SU-DHL-6 (cell line): ENCODE measurements around the gene NLGN1.

Source experiments
- H2AFZ ChIP-seq: fragments of 200-600 bp; sonication (generic); 2 replicates; pipeline ENCODE4 v1.6.1; 2014; ENCODE audit warnings: low read depth, mild to moderate bottlenecking, moderate library complexity, mixed read lengths, antibody characterized with exemption, low read length; ENCODE audit not compliant: severe bottlenecking
- H3F3A ChIP-seq: fragments of 200-600 bp; shearing (Covaris generic); 2 replicates; pipeline ENCODE4 v1.6.0; 2016; ENCODE audit warnings: antibody characterized with exemption, mild to moderate bottlenecking; ENCODE audit not compliant: insufficient read depth
- H3K27ac ChIP-seq: fragments of 200-600 bp; sonication (generic); 2 replicates; pipeline ENCODE4 v1.5.1; 2016; ENCODE audit warnings: low read depth, mild to moderate bottlenecking, low read length, moderate library complexity, mixed read lengths
- H3K27me3 ChIP-seq: fragments of 200-600 bp; sonication (generic), shearing (Covaris generic); 2 replicates; pipeline ENCODE4 v1.6.0; 2014; ENCODE audit warnings: mild to moderate bottlenecking, low read length
- H3K36me3 ChIP-seq: fragments of 200-600 bp; sonication (generic); 2 replicates; pipeline ENCODE4 v1.6.1; 2014; ENCODE audit warnings: mild to moderate bottlenecking, low read length, mixed read lengths
- H3K4me2 ChIP-seq: fragments of 300-600, 200-600 bp; shearing (Covaris generic), sonication (generic); 2 replicates; pipeline ENCODE4 v1.6.0; 2014; ENCODE audit warnings: low read length, low read depth, mild to moderate bottlenecking; ENCODE audit not compliant: poor library complexity, severe bottlenecking
- H3K4me3 ChIP-seq: fragments of 200-600 bp; sonication (generic); 2 replicates; pipeline ENCODE4 v1.5.1; 2014; ENCODE audit warnings: antibody characterized with exemption, low read length, mild to moderate bottlenecking, mixed read lengths; ENCODE audit not compliant: insufficient read depth, poor library complexity, severe bottlenecking
- H3K79me2 ChIP-seq: fragments of 200-600 bp; sonication (generic); 2 replicates; pipeline ENCODE4 v1.6.1; 2014; ENCODE audit warnings: mild to moderate bottlenecking, low read length, moderate library complexity; ENCODE audit not compliant: insufficient read depth
- H3K9ac ChIP-seq: fragments of 200-600 bp; sonication (generic); 2 replicates; pipeline ENCODE4 v1.7.0; 2014; ENCODE audit warnings: mild to moderate bottlenecking, low read length
- H3K9me2 ChIP-seq: fragments of 200-600 bp; sonication (generic); replicated peaks from 2 replicates; pipeline ENCODE4 v1.6.1; 2014; ENCODE audit warnings: low read length; ENCODE audit not compliant: insufficient read depth
- H3K9me3 ChIP-seq: fragments of 200-600 bp; sonication (generic); 2 replicates; pipeline ENCODE4 v1.6.1; 2014; ENCODE audit warnings: low read length, mixed read lengths; ENCODE audit not compliant: insufficient read depth
- H4K20me1 ChIP-seq: fragments of 200-600 bp; sonication (generic); 2 replicates; pipeline ENCODE4 v1.6.1; 2014; ENCODE audit warnings: low read depth, mild to moderate bottlenecking, antibody characterized with exemption, low read length, moderate library complexity, mixed read lengths
- EZH2phosphoT487 ChIP-seq: fragments of 200-600 bp; sonication (generic), shearing (Covaris generic); conservative IDR thresholded peaks from 2 replicates; pipeline ENCODE4 v1.6.1; 2018; ENCODE audit warnings: mild to moderate bottlenecking, antibody characterized with exemption, low read length, moderate library complexity, mixed read lengths
- TF ChIP-seq, protein P1 (sequence below): fragments of 200-600 bp; sonication (generic); IDR thresholded peaks from one replicate; pipeline ENCODE4 v1.5.1; 2017; ENCODE audit warnings: antibody characterized with exemption, mild to moderate bottlenecking, low read length, moderate library complexity; ENCODE audit not compliant: insufficient read depth, poor library complexity, severe bottlenecking

Gene NLGN1

DNA sequence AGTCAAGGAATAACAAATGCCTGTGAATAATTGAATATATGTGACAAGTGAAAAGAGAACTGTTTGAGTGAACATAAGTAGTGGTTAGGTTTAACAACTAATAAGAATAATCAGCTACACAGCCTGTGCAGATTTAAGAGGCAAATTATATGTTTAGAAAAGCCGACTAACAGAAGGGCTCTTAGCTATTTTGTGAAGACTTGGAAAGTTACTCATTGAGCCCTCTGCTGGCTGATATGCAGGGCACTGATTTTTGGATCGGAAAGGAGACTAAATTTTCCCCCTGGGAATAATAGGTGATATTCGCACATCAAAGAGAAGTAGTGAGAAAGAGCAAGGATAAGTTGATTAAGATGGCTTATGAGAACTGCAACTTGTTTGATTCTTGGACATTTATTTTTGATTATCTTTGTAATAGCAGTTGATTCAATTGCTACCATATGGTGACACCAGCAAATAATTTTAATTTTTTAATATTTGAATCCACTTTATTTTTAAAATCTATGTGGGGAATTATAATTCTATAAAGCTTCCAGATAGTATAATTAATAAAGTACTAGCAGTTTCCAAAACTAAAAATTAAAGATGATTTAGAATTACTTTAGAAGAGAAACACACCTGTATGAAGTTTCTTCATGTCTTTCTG lies 156.2 kb downstream of the NLGN1 start:
- Histone ChIP-seq H3K9me3 (no peaks in the 10 kb centered on the region), H3K27me3 (no peaks in the 10 kb centered on the region), H3K9ac (no peak overlapping the region), H3K36me3 (no peaks in the 10 kb centered on the region), H3K4me3 (no peak overlapping the region), H4K20me1 (no peaks in the 10 kb centered on the region), H3K9me2 (no peaks in the 10 kb centered on the region), H3F3A (no peaks in the 10 kb centered on the region), H3K27ac (no peak overlapping the region), H3K79me2 (no peaks in the 10 kb centered on the region), H3K4me2 (no peak overlapping the region), H2AFZ (no peak overlapping the region)
- TF ChIP-seq, protein P1, sequence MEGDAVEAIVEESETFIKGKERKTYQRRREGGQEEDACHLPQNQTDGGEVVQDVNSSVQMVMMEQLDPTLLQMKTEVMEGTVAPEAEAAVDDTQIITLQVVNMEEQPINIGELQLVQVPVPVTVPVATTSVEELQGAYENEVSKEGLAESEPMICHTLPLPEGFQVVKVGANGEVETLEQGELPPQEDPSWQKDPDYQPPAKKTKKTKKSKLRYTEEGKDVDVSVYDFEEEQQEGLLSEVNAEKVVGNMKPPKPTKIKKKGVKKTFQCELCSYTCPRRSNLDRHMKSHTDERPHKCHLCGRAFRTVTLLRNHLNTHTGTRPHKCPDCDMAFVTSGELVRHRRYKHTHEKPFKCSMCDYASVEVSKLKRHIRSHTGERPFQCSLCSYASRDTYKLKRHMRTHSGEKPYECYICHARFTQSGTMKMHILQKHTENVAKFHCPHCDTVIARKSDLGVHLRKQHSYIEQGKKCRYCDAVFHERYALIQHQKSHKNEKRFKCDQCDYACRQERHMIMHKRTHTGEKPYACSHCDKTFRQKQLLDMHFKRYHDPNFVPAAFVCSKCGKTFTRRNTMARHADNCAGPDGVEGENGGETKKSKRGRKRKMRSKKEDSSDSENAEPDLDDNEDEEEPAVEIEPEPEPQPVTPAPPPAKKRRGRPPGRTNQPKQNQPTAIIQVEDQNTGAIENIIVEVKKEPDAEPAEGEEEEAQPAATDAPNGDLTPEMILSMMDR: peak; percentile 22
- TF ChIP-seq EZH2phosphoT487: no peak

DNA sequence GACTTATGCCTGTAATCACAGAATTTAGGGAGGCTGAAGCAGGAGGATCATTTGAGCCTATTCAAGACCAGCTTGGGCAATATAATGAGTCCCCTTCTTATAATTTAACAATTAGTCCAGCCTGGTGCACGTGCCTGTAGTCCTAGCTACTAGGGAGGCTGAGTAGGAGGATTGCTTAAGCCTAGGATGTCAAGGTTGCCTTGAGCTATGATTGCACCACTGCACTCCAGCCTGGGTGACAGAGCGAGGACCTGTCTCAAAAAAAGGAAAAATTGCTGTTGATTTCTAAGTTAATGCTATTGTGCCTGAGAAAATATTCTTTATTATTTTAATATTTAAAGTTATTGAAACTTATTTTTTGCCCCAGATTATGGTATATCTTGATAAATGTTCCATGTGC lies 159.0 kb downstream of the NLGN1 start:
- H2AFZ ChIP-seq: no peak overlapping the region
- H3K9me2 ChIP-seq: no peaks in the 10 kb centered on the region
- H3K79me2 ChIP-seq: no peaks in the 10 kb centered on the region
- TF ChIP-seq EZH2phosphoT487: no peak
- TF ChIP-seq, protein P1: no peak
- no peaks in the 10 kb centered on the region for H3K27me3 ChIP-seq
- H3K9me3 ChIP-seq: no peaks in the 10 kb centered on the region
- no peak overlapping the region for H3K4me2 ChIP-seq
- H3F3A ChIP-seq: no peaks in the 10 kb centered on the region
- H3K9ac ChIP-seq: no peak overlapping the region
- no peak overlapping the region for H3K27ac ChIP-seq
- no peaks in the 10 kb centered on the region for H3K36me3 ChIP-seq
- no peaks in the 10 kb centered on the region for H4K20me1 ChIP-seq
- H3K4me3 ChIP-seq: no peak overlapping the region

DNA sequence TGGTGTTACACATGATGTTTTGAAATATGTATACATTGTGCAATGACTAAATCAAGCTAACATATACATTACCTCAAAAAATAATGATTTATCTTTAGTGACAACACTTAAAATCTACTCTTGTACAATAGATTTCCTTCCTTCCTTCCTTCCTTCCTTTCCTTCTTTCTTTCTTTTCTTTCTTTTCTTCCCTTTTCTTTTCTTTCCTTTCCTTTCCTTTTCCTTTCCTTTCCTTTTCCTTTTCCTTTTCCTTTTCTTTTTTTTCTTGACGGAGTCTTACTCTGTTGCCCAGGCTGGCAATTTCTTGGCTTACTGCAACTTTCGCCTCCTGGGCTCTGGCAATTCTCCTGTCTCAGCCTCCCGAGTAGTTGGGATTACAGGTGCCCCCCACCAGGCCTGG lies 170.5 kb downstream of the NLGN1 start:
- no peak overlapping the region for H2AFZ ChIP-seq
- H3K9me3 ChIP-seq: no peaks in the 10 kb centered on the region
- H3K36me3 ChIP-seq: no peaks in the 10 kb centered on the region
- H3K79me2 ChIP-seq: no peaks in the 10 kb centered on the region
- TF ChIP-seq EZH2phosphoT487: no peak
- TF ChIP-seq, protein P1: no peak
- H3F3A ChIP-seq: no peaks in the 10 kb centered on the region
- no peak overlapping the region for H3K27ac ChIP-seq
- no peak overlapping the region for H3K4me3 ChIP-seq
- H3K4me2 ChIP-seq: no peak overlapping the region
- H3K9ac ChIP-seq: no peak overlapping the region
- no peaks in the 10 kb centered on the region; the same call in 1 of the 2 replicates for H3K9me2 ChIP-seq
- H3K27me3 ChIP-seq: no peaks in the 10 kb centered on the region
- H4K20me1 ChIP-seq: no peaks in the 10 kb centered on the region
